ENCODE data around the gene FHIT. TPM values are rescaled to one million over a fixed set of nuclear protein-coding genes. Genes with fewer than 3 reads are reported as not detected.
A peak's percentile ranks its signal among the peaks of the same experiment; 100 is the strongest.

The FHIT gene
- total RNA-seq, 1 donor from 2014 or later, result 22.6 TPM

DNA sequence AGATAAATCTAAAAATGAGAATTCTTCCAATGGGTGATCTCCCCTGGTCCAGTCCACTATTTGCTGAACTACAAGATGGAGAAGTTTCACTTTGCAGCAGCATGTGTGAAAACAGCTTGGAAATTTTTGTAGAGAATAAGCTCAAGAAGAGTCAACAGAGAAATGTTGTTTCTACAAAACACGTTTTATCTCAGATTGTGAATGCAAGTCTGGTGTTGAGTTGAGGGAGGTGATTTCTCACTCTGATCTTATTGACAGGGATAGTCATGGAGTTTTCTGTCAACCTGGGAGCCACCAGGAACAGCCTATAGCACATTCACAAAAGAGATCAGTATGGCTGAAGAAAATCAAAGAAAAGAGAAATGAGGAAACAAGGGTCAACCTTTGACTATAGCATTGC is 1220.3 kb downstream of the FHIT start:
- Mint-ChIP-seq H3K9me3 (peaks cover 15% of the 10 kb centered on the region), H3K4me1 (ENCODE audit: low read depth) (peaks cover 43% of the 10 kb centered on the region)

GRCh38 chr3:60028233-60028632 is 1223.0 kb downstream of the FHIT start:
- Mint-ChIP-seq H3K4me3 (peak overlapping the region; percentile 6), H3K4me1 (ENCODE audit: low read depth) (peaks cover 64% of the 10 kb centered on the region), H3K36me3 (ENCODE audit: low read depth) (peaks cover 38% of the 10 kb centered on the region), H3K27ac (peak overlapping the region; percentile 64), H3K9me3 (peaks cover 11% of the 10 kb centered on the region), H3K27me3 (ENCODE audit: insufficient read depth) (no peaks in the 10 kb centered on the region)
- no peak for DNase-seq (ENCODE audit: low spot score)
- intact Hi-C loops (cut with micrococcal nuclease), result loop anchor here (1.0 kb wide), 1 partner anchor 10 kb away; no protein-coding TSS in a partner anchor

More for the DNA sequence above, 1220.3 kb downstream of the FHIT start:
- Mint-ChIP-seq H3K27ac (peak overlapping the region; percentile 70), H3K36me3 (ENCODE audit: low read depth) (peaks cover 32% of the 10 kb centered on the region), H3K27me3 (ENCODE audit: insufficient read depth) (no peaks in the 10 kb centered on the region), H3K4me3 (no peak overlapping the region)
- DNase-seq (ENCODE audit: low spot score), result no peak
- intact Hi-C loops (cut with micrococcal nuclease), result loop anchor here (1.0 kb wide), 2 partner anchors 14 to 17 kb away; no protein-coding TSS in a partner anchor

GRCh38 chr3:60027335-60027734 is 1223.9 kb downstream of the FHIT start:
- Mint-ChIP-seq H3K27ac (peak overlapping the region; percentile 75), H3K9me3 (peaks cover 11% of the 10 kb centered on the region), H3K4me3 (peak overlapping the region; percentile 32), H3K36me3 (ENCODE audit: low read depth) (peaks cover 39% of the 10 kb centered on the region), H3K4me1 (ENCODE audit: low read depth) (peaks cover 73% of the 10 kb centered on the region), H3K27me3 (ENCODE audit: insufficient read depth) (no peaks in the 10 kb centered on the region)
- DNase-seq (ENCODE audit: low spot score), result no peak
- intact Hi-C loops (cut with micrococcal nuclease), result no loop called here

GRCh38 chr3:60025096-60026050 is 1225.9 kb downstream of the FHIT start:
- H3K4me1 Mint-ChIP-seq (ENCODE audit: low read depth), result peaks cover 73% of the 10 kb centered on the region
- peaks cover 37% of the 10 kb centered on the region for H3K36me3 Mint-ChIP-seq (ENCODE audit: low read depth)
- peak overlapping the region; percentile 65 for H3K27ac Mint-ChIP-seq
- intact Hi-C loops (cut with micrococcal nuclease), result no loop called here
- H3K27me3 Mint-ChIP-seq (ENCODE audit: insufficient read depth), result no peaks in the 10 kb centered on the region
- peaks cover 6% of the 10 kb centered on the region for H3K9me3 Mint-ChIP-seq
- DNase-seq (ENCODE audit: low spot score), result no peak
- H3K4me3 Mint-ChIP-seq, result no peak overlapping the region

DNA sequence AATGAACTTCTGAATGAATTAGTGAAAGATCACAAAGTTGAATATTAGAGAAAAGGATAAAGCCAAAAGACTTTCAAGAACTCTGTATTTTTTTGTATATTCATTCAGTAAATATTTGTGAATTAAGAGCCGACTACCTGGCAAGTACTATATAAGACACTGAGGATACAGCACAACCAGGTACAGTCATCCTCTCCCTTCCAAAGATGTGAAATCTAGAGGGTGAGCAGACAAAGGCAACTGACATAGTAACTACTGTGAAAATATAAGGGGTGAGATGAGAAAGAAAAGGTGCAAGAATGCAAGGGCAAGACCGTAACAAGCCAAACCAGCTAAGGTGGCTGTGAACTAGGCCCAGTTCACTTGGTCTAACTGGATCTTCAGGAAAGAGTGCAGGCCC is 1226.9 kb downstream of the FHIT start:
- DNase-seq (ENCODE audit: low spot score), result no peak
- H3K27ac Mint-ChIP-seq, result no peak overlapping the region
- peaks cover 6% of the 10 kb centered on the region for H3K9me3 Mint-ChIP-seq
- no peaks in the 10 kb centered on the region for H3K27me3 Mint-ChIP-seq (ENCODE audit: insufficient read depth)
- intact Hi-C loops (cut with micrococcal nuclease), result no loop called here
- H3K4me3 Mint-ChIP-seq, result no peak overlapping the region
- peaks cover 67% of the 10 kb centered on the region for H3K4me1 Mint-ChIP-seq (ENCODE audit: low read depth)
- H3K36me3 Mint-ChIP-seq (ENCODE audit: low read depth), result peaks cover 33% of the 10 kb centered on the region

- peaks cover 69% of the 10 kb centered on the region for H3K4me1 Mint-ChIP-seq (ENCODE audit: low read depth)
- no peak for DNase-seq (ENCODE audit: low spot score)
- no peaks in the 10 kb centered on the region for H3K27me3 Mint-ChIP-seq (ENCODE audit: insufficient read depth)
- H3K4me3 Mint-ChIP-seq, result no peak overlapping the region
- intact Hi-C loops (cut with micrococcal nuclease), result no loop called here
- peak overlapping the region; percentile 49 for H3K27ac Mint-ChIP-seq
- H3K9me3 Mint-ChIP-seq, result peaks cover 2% of the 10 kb centered on the region
- peaks cover 36% of the 10 kb centered on the region for H3K36me3 Mint-ChIP-seq (ENCODE audit: low read depth)
Observed at GRCh38 chr3:60023189-60023588, 1228.1 kb downstream of the FHIT start.

GRCh38 chr3:60017631-60018030 is 1233.6 kb downstream of the FHIT start:
- intact Hi-C loops (cut with micrococcal nuclease), result loop anchor here (1.0 to 10.0 kb wide), 19 partner anchors 11 to 1507 kb away; no protein-coding TSS in a partner anchor
- Mint-ChIP-seq H3K27me3 (ENCODE audit: insufficient read depth) (peaks cover 2% of the 10 kb centered on the region), H3K4me1 (ENCODE audit: low read depth) (peaks cover 67% of the 10 kb centered on the region), H3K9me3 (peaks cover 8% of the 10 kb centered on the region), H3K4me3 (peak overlapping the region; percentile 74), H3K27ac (peak overlapping the region; percentile 96), H3K36me3 (ENCODE audit: low read depth) (peaks cover 41% of the 10 kb centered on the region)
- peak; percentile 66 for DNase-seq (ENCODE audit: low spot score)

- Mint-ChIP-seq H3K4me3 (no peak overlapping the region), H3K27ac (no peak overlapping the region), H3K4me1 (ENCODE audit: low read depth) (peaks cover 75% of the 10 kb centered on the region), H3K36me3 (ENCODE audit: low read depth) (peaks cover 38% of the 10 kb centered on the region), H3K9me3 (peaks cover 8% of the 10 kb centered on the region), H3K27me3 (ENCODE audit: insufficient read depth) (peaks cover 2% of the 10 kb centered on the region)
- intact Hi-C loops (cut with micrococcal nuclease), result loop anchor here (5.0 to 10.0 kb wide), 3 partner anchors 560 to 1510 kb away; no protein-coding TSS in a partner anchor
- DNase-seq (ENCODE audit: low spot score), result no peak
Observed at GRCh38 chr3:60015032-60015705, 1236.1 kb downstream of the FHIT start.

DNA sequence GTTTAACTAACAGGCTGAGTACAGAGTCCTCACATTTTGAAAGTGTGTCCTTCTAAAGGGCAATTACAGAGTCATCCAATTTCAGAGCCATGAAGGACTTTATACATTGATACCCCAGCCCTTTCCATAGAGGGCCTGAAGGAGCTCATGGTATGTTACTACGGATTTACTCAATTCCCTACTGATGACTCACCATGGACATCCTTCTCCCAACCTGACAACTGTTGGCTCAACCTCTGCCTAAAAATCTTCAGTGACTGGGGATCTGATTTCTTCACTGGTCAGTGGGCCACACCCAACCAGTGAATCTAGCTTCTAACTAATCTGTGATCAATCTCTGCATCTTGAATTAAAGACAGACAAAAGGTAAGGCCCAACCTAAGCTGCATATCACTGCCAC is 1238.0 kb downstream of the FHIT start:
- H3K27ac Mint-ChIP-seq, result peak overlapping the region; percentile 20

DNA sequence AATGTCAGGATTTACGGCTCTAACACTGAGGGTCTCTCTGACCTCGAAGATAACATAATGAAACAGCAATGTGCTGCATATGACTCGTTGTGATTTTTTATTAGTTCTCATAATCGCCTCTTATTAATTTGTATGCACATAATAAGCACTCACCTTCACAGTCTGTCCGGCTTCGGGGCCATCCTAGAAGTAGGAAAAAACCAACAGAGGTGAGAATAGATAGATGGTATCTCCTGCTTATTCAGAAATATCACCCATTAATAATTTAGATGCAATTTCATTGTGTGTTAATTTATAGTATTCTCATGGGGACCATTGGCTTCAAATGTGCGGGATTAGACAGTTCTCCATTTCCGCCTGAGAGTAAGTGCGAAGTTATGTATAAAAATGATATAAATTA is 1240.0 kb downstream of the FHIT start:
- Mint-ChIP-seq H3K27ac (peak overlapping the region; percentile 4), H3K27me3 (ENCODE audit: insufficient read depth) (peaks cover 2% of the 10 kb centered on the region), H3K4me3 (peak overlapping the region; percentile 74), H3K9me3 (no peaks in the 10 kb centered on the region), H3K36me3 (ENCODE audit: low read depth) (peaks cover 39% of the 10 kb centered on the region), H3K4me1 (ENCODE audit: low read depth) (peaks cover 74% of the 10 kb centered on the region)
- intact Hi-C loops (cut with micrococcal nuclease), result loop anchor here (1.0 to 10.0 kb wide), 7 partner anchors 16 to 1514 kb away; no protein-coding TSS in a partner anchor
- no peak for DNase-seq (ENCODE audit: low spot score)

More for the DNA sequence above, 1238.0 kb downstream of the FHIT start:
- Mint-ChIP-seq H3K4me1 (ENCODE audit: low read depth) (peaks cover 81% of the 10 kb centered on the region), H3K36me3 (ENCODE audit: low read depth) (peaks cover 38% of the 10 kb centered on the region), H3K4me3 (peak overlapping the region; percentile 29), H3K27me3 (ENCODE audit: insufficient read depth) (peaks cover 2% of the 10 kb centered on the region), H3K9me3 (peaks cover 8% of the 10 kb centered on the region)
- intact Hi-C loops (cut with micrococcal nuclease), result loop anchor here (5.0 to 10.0 kb wide), 3 partner anchors 558 to 1512 kb away; no protein-coding TSS in a partner anchor
- no peak for DNase-seq (ENCODE audit: low spot score)

DNA sequence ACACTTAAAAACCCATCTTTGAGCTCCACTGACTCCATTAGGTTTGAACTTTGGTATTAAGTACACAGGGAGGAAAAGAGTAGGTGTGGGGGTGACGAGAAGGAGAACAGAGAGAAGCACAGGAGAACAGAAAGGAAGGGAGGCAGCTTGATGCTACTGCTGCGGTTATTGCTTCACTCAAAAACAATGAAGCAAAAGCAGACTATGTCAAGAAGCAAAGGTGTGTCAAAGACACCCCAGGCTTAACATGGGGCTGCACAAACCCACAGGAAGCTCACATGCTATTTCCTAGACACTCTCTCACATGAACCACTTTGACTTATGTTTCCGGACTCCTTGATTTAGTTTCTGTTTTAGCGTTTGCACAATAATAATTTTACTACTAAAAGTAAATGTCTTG is 1240.5 kb downstream of the FHIT start:
- peak overlapping the region; percentile 74 for H3K4me3 Mint-ChIP-seq
- intact Hi-C loops (cut with micrococcal nuclease), result loop anchor here (1.0 to 10.0 kb wide), 9 partner anchors 16 to 1514 kb away; no protein-coding TSS in a partner anchor
- peak overlapping the region; percentile 91 for H3K27ac Mint-ChIP-seq
- peaks cover 2% of the 10 kb centered on the region for H3K27me3 Mint-ChIP-seq (ENCODE audit: insufficient read depth)
- DNase-seq (ENCODE audit: low spot score), result peak; percentile 73
- no peaks in the 10 kb centered on the region for H3K9me3 Mint-ChIP-seq
- H3K4me1 Mint-ChIP-seq (ENCODE audit: low read depth), result peaks cover 76% of the 10 kb centered on the region
- peaks cover 43% of the 10 kb centered on the region for H3K36me3 Mint-ChIP-seq (ENCODE audit: low read depth)

DNA sequence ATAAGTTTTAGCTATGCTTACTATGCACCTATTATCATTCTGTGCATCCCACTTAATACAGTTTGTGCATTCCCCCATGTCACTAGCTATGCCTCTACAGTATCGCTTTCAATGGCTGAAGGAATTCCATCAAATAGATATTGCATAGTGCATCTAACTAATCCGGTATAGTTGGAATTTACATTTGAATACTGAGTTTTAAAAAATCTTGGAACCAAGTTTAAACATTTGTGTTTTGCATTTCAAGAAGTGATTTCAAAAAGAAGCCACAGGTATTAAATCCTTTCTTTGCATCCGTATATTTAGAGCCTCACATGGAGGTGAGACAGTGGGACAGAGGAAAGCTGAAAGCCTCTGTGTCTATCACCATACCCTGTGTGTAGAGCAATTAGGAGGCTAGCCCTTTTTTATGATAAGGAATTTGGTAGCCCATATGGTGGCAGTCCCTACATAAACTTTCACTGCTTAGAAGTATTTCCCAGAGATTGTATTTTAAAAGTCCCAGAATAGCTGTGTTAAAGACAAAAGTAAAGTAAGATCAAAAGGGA is 1241.2 kb downstream of the FHIT start:
- peaks cover 48% of the 10 kb centered on the region for H3K36me3 Mint-ChIP-seq (ENCODE audit: low read depth)
- peak overlapping the region; percentile 91 for H3K27ac Mint-ChIP-seq
- peaks cover 1% of the 10 kb centered on the region for H3K27me3 Mint-ChIP-seq (ENCODE audit: insufficient read depth)
- peaks cover 5% of the 10 kb centered on the region for H3K9me3 Mint-ChIP-seq
- intact Hi-C loops (cut with micrococcal nuclease), result loop anchor here (1.0 to 10.0 kb wide), 8 partner anchors 15 to 1515 kb away; no protein-coding TSS in a partner anchor
- no peak for DNase-seq (ENCODE audit: low spot score)
- peaks cover 76% of the 10 kb centered on the region for H3K4me1 Mint-ChIP-seq (ENCODE audit: low read depth)
- peak overlapping the region; percentile 74 for H3K4me3 Mint-ChIP-seq
